ENCODE data around the gene NEK11. TPM values are rescaled to one million over a fixed set of nuclear protein-coding genes. Genes with fewer than 3 reads are reported as not detected.

Gene NEK11, protein sequence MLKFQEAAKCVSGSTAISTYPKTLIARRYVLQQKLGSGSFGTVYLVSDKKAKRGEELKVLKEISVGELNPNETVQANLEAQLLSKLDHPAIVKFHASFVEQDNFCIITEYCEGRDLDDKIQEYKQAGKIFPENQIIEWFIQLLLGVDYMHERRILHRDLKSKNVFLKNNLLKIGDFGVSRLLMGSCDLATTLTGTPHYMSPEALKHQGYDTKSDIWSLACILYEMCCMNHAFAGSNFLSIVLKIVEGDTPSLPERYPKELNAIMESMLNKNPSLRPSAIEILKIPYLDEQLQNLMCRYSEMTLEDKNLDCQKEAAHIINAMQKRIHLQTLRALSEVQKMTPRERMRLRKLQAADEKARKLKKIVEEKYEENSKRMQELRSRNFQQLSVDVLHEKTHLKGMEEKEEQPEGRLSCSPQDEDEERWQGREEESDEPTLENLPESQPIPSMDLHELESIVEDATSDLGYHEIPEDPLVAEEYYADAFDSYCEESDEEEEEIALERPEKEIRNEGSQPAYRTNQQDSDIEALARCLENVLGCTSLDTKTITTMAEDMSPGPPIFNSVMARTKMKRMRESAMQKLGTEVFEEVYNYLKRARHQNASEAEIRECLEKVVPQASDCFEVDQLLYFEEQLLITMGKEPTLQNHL
- total RNA-seq (2014; rRNA removed; shearing (Covaris generic)) = 2.0 and 3.5 TPM in 2 replicates

DNA sequence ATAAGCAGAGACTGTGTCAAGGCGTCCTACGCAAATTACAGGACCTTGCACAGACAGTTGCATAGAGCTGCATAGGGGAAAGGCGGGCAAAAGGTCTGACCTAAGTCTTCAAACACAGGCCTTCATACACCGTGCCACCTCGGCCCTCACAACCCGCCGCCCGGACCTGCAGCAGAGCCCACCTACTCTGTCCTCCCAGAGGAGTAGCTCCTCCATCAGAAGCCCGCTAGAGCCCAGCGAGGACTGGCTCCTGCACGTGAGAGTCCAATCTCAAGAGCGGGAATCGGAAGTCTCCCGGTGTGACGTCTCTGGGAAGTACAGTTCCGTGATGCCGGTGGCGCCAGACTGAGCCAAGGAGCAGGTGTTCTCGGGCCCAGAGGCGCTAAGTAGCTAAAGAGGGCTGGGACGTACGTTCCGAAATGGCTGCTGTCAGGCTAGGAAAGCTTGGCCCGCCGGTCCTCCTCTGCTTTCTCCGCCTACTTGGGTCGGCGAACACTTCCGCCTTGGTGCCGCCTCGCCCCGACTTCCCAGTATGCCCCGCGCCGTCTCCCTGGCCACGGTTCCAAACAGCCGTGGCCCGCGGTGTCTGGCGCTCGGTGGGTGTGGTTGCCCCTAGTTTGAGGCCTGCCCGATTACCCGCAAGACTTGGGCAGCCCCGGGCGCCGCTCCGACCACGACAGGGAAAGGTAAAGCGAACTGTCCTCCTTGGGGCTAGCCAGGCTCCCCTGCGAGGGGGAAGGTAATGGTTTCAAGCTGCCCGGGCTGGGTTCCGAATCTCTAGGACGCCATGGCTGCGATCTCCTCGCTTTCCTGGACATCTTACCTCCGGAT, at the start of gene NEK11, which contains the start of gene ASTE1:
TSS of gene NEK11 (plus strand) at position 557 of the 831 bp plus-strand sequence. CDS start 2,832 bp downstream, outside the sequence.
TSS of gene ASTE1 (minus strand) at position 505 of the 831 bp plus-strand sequence. CDS start 1,519 bp downstream, outside the sequence.
- in situ Hi-C loops (cut with HindIII; ENCODE audit: low sequenced_read_pairs) = no loop called here
- peak; percentile 86 for DNase-seq (ENCODE audit: low spot score)

DNA sequence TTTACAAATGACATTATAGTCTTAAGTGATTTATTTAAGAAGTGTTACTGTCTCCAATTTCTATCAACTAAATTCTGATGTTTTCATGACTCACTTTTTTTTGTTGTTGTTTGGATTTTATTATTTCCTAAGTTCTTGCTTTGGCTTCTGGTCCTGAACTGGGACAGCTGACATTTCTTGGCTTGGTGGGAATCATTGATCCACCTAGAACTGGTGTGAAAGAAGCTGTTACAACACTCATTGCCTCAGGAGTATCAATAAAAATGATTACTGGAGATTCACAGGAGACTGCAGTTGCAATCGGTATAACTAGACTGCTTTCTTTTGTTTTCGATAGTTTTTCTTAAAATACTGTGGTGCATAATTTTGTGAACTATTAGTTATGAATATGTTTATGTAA, 47.6 kb upstream of the NEK11 start:
- no peak for DNase-seq (ENCODE audit: low spot score)
- in situ Hi-C loops (cut with HindIII; ENCODE audit: low sequenced_read_pairs) = no loop called here

DNA sequence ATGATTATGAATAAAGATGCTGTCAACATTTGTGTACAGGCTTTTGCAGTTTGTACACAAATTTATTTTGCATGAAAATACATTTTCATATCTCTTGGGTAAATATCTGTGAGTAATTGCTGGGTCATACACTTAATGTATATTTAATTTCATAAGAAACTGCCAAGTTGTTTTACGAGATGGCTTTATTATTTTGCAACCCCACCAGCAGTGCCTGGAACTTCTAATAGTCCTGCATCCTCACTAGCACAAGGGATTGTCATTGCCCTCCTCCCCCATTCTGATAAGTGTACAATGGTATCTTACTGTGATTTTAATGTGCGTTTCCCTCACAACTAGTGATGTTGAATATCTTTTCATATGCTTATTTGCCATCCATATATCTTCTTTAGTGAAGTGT, 45.2 kb upstream of the NEK11 start:
- no peak for DNase-seq (ENCODE audit: low spot score)
- in situ Hi-C loops (cut with HindIII; ENCODE audit: low sequenced_read_pairs) = no loop called here

DNA sequence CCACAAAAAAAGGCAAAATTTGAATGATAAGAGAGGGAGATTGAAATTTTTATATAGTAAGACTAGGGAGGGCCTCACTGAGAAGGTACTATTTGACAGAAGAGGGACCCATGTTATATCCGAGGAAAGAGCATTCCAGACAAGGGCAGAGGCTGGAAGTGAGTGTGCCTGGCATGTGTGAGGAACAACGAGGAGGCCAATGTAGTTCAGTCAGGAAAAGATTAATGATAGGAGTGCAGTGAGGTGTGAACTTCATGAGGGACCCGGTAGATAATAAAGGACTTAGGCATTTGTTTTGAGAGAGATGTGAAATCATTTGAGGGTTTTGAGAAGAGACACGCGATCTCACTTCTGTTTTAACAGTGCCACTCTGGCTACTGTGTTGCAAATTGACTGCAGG, 36.4 kb upstream of the NEK11 start:
- in situ Hi-C loops (cut with HindIII; ENCODE audit: low sequenced_read_pairs) = no loop called here
- no peak for DNase-seq (ENCODE audit: low spot score)

DNA sequence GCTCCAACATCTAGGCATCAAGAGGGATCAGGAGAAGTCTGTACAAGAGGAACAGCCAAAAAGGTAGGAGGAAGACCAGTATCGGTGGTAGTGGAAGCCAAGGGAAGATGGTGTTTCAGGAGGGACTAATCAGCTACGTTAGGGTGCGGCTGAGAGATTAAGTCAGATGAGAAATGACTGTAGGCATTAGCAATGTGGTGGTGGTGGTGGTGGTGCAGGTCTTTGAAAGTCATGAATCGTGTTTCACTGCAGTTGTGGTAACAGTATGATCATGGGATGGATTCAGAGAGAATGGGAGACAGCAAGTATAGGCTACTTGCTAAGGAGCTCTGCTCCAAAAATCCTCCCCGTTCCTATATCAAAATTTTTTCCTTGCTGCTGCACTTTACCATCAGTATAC, 35.6 kb upstream of the NEK11 start:
- no peak for DNase-seq (ENCODE audit: low spot score)
- in situ Hi-C loops (cut with HindIII; ENCODE audit: low sequenced_read_pairs) = no loop called here

DNA sequence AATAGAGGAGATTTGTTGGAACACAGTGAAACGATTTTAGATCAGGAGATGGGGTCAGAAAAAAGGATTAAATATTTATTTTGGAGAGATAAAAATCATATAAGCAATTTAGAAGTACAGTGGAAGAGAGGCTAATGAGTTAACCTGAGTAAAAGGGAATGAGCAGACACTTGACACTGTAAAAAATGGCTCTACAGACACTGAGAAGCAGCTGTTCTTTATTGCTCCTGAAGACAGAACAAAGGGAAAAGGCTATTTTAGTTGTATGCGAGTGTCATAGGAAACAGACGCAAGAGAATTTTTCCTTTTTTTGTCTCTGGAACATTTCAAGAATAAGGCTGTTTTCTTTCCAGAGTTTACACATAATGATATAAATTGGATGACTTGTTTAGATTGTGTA, 34.3 kb upstream of the NEK11 start:
- in situ Hi-C loops (cut with HindIII; ENCODE audit: low sequenced_read_pairs) = no loop called here
- DNase-seq (ENCODE audit: low spot score) = no peak

DNA sequence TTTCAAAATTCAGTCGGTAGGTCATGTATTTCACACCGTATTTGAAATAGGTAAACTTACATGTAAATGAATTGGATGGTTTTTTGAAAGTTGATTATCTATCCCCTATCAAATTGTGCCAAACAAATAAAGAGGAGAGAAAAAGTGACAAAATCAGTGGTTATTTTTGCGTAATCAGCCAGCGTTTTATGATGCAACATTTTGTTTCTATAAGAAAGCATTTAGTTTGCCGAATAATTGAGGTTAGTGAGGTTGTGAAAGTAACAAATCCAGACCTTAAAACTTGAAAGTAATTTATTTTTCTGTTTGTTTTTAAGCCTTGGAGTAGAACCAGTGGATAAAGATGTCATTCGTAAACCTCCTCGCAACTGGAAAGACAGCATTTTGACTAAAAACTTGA, 29.4 kb upstream of the NEK11 start:
- no peak for DNase-seq (ENCODE audit: low spot score)
- in situ Hi-C loops (cut with HindIII; ENCODE audit: low sequenced_read_pairs) = no loop called here

DNA sequence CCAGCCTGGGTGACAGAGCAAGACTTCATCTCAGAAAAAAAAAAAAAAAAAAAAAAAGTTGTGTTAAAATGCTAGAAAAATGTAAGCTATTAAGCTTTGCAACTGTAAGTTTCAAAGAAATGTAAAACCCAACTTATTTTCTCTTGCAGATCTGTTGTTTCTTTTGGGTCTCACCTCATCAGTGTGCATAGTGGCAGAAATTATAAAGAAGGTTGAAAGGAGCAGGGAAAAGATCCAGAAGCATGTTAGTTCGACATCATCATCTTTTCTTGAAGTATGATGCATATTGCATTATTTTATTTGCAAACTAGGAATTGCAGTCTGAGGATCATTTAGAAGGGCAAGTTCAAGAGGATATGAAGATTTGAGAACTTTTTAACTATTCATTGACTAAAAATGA, 25.6 kb upstream of the NEK11 start:
- no peak for DNase-seq (ENCODE audit: low spot score)
- in situ Hi-C loops (cut with HindIII; ENCODE audit: low sequenced_read_pairs) = no loop called here

DNA sequence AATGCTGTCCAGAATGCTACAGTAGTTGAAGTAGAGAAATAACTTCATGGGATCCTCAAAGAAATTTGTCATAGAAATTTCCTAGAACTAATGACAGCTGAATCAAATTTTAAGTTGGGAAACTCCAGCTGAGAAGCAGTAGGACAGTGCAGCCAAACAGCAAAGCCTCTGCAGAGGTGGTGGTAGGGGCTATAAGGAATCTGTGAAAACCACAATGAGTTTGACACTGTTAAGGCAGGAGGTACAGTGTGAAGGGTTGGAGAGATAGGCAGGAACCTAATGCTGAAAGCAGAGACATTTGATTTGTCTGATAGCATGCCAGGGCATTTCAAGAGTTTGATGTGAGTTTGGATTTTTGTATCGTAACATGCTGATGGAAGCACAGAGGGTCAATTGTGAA, 22.1 kb upstream of the NEK11 start:
- in situ Hi-C loops (cut with HindIII; ENCODE audit: low sequenced_read_pairs) = no loop called here
- no peak for DNase-seq (ENCODE audit: low spot score)

DNA sequence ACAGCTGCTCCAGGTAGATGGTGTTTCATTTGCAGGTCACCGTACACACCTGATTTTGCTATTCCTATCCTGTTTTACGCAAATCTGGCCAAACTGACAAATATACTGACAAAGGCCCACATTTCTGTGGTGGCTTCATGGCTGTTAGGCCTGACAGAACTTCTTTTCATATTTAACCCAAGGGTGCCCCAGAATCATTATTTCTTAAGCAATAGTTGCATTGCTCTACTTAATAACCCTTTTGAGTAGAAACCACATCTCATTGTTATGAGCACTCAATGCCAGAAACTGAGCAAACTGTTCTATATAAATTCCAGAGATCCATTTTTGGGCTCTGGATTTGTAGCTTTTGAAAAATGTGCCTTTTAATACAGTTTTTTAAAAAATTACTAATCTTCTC, 19.4 kb upstream of the NEK11 start:
- in situ Hi-C loops (cut with HindIII; ENCODE audit: low sequenced_read_pairs) = no loop called here
- no peak for DNase-seq (ENCODE audit: low spot score)

DNA sequence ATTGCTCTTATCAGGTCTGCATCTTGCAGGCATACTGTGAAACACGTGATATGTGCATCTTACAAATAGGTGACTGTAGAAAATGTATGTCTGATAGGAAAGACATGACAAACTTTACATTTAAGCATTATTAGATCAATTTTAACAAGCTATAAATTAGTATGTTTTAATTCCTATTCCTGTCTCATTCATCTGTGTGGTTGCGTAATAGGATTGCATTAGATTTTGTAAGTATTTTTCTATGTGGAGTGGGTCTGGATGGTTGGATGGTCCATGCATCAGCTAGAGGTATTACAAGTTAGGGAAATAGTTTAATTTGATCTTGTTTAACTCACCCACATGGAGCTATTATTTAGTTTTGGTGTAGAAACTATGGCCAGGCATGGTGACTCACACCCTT, 18.9 kb upstream of the NEK11 start:
- in situ Hi-C loops (cut with HindIII; ENCODE audit: low sequenced_read_pairs) = no loop called here
- DNase-seq (ENCODE audit: low spot score) = no peak

DNA sequence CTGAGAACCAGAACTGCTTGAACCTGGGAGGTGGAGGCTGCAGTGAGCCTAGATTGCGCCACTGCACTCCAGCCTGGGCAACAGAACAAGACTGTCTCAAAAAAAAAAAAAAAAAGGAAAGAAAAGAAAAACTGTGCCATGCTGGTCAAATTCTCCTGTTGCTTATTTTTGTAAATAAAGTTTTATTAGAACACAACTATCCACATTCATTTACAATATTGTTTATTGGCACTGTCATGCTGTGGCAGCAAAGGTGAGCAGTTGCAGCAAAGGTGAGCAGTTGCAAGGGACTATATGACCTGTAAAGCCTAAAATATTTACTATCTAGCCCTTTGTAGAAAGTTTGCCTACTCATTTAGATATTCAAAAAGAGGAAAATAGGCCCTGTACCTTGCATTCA, 18.4 kb upstream of the NEK11 start:
- DNase-seq (ENCODE audit: low spot score) = no peak
- in situ Hi-C loops (cut with HindIII; ENCODE audit: low sequenced_read_pairs) = no loop called here

DNA sequence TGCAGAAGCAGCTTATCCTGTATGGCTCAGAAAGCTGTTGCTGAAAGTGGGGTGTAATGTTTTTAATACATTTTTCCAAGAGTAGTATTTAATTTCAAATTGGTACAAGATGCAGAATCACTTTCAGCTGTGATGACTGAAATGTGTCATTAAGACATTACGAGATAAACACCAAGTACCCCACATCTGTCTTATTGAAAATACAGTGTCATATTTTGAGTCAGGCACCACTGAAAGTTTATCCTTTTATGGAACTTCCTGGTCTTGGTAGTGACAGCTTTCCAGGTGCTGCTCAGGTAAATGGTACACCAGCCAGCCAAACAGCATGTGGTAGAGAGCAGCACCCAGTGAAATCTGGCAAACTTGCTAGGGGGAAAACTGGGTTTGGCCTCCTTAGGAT, 17.0 kb upstream of the NEK11 start:
- DNase-seq (ENCODE audit: low spot score) = no peak
- in situ Hi-C loops (cut with HindIII; ENCODE audit: low sequenced_read_pairs) = no loop called here

DNA sequence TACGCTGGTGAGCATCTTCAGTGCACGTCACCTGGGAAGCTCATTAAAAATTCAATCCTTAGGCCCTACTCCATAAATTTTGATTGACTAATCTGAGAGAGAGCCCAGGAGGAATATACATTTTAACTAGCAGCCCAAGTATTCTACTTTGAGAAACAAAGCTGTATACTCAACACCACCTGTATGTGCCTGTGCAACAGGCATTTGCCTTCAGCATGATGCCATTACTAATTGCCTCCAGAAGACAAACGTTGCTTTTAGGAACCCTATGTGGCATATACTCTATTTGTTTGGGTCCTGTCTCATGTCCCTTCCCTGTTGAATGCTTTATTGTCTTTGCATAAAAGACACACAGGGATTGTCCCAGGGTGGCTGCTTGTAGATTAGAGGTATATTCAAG, 7.7 kb upstream of the NEK11 start:
- in situ Hi-C loops (cut with HindIII; ENCODE audit: low sequenced_read_pairs) = no loop called here
- no peak for DNase-seq (ENCODE audit: low spot score)

DNA sequence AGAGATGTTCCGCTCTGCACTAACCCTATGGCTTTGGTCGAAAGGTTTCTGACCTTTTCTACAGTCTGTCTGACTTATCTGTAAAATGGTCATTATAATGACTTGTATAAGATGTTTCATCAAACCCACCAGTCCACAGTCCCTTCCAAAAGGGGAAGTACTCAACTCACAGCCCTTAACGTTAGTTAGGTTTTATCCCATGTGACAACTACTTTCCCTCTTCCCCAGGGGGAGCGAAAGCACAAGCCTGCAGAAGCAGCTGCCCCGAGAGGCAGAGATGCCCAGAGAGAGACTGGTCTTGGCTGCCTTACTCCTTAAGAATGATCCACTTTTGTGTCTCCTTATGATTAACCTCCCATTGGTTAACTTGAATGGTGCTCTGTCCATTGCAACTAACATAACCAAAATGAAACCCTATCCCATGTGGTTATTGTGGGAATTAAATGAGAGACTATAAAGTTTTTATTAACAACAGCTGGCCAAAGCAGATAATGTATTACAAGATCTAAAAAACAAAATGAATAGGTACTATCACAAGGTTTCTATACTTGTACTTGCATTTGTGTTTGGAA, 6.5 kb upstream of the NEK11 start:
- DNase-seq (ENCODE audit: low spot score) = no peak
- in situ Hi-C loops (cut with HindIII; ENCODE audit: low sequenced_read_pairs) = no loop called here

DNA sequence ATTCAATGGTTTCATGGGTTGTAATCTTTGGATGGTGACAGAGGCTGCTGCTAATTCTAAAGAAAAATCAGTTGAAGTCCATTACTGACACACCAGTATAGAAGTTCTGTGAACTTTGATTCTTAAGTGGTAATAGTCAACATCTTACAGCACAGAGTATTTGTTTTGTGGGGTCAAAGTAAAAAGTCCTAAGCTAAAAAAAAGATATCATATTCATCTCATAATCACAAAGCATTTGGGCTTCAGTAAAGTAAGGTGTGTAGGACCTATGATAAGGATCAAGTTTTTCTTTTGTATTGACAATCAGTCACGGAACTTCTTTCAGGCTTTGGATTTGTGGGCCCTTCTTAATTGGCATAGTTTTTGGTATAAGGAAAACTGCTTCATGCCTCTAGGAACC, 1.1 kb upstream of the NEK11 start:
- in situ Hi-C loops (cut with HindIII; ENCODE audit: low sequenced_read_pairs) = no loop called here
- no peak for DNase-seq (ENCODE audit: low spot score)

DNA sequence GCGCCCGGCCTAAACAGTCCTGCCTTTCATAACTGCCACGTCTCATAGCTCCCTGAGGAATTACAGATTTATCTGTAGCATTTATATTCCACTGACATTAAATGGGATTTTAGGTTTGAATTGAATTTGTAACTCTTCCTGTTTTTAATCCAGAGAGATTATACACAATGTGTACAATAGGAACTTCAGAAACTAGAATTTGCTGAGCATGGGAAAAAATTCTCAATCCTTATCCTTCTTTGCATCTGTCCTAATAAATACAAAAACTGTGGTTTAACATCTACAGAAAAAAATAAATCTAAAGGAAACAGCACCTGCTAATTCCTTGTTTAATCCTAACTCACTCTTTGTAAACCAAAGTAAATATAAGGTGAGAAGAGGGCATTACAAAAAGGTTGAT, 2.2 kb downstream of the NEK11 start:
- DNase-seq (ENCODE audit: low spot score) = no peak
- in situ Hi-C loops (cut with HindIII; ENCODE audit: low sequenced_read_pairs) = no loop called here

DNA sequence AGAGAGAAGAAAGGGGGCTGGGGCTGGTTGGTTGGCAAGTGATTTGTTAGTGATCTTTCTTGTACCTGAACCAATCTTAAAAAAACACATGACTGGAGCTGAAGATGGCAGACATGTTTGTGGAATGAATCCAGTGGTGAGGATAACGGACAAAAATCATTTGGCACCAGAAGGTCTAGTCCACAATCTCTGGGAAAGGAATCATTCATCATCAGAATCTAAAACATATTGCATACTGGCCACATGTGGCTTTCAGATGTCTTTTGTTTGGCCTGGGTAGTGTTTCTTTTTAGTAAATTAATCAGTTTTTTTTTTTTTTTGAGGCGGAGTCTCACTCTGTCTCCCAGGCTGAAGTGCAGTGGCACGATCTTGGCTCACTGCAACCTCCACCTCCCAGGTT, 5.0 kb downstream of the NEK11 start:
- in situ Hi-C loops (cut with HindIII; ENCODE audit: low sequenced_read_pairs) = no loop called here
- no peak for DNase-seq (ENCODE audit: low spot score)

DNA sequence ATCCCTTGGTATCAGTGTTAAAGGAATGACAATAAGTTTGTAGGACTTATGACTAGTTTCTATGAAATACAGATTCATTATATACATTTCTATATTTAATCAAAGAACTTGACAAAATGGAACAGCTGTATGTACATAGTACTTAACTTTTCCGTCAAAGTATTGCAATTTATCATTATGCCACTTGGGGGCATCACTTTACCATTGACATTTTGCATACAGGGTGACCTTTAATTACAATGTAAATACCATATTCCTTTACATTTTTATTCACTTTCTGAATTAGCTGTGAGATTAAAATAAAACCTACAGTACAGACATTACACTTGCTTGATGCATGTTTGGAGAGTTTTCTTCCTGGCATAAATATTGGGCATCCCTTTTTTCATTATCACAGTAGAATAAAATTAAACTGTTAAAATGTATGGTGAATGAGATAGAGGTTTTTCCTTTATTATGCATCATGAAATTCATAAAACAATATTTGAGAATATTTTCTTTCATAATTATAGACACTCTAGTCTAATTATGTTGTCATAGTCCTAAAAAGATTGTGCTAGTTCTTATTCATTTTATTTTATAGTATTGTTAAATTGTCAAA, 6.9 kb downstream of the NEK11 start:
- in situ Hi-C loops (cut with HindIII; ENCODE audit: low sequenced_read_pairs) = no loop called here
- peak; percentile 43 for DNase-seq (ENCODE audit: low spot score)

Measured in G401 (cell line).